ENCODE measurements around the gene EPB41L3.
A peak's percentile ranks its signal among the peaks of the same experiment; 100 is the strongest.

GRCh38 chr18:5420906-5421305, 122.9 kb downstream of the EPB41L3 start:
- TF ChIP-seq, protein P1, sequence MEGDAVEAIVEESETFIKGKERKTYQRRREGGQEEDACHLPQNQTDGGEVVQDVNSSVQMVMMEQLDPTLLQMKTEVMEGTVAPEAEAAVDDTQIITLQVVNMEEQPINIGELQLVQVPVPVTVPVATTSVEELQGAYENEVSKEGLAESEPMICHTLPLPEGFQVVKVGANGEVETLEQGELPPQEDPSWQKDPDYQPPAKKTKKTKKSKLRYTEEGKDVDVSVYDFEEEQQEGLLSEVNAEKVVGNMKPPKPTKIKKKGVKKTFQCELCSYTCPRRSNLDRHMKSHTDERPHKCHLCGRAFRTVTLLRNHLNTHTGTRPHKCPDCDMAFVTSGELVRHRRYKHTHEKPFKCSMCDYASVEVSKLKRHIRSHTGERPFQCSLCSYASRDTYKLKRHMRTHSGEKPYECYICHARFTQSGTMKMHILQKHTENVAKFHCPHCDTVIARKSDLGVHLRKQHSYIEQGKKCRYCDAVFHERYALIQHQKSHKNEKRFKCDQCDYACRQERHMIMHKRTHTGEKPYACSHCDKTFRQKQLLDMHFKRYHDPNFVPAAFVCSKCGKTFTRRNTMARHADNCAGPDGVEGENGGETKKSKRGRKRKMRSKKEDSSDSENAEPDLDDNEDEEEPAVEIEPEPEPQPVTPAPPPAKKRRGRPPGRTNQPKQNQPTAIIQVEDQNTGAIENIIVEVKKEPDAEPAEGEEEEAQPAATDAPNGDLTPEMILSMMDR (IDR thresholded peaks at IDR 0.05), result no peak
- no peak for TF ChIP-seq EP300 (IDR thresholded peaks at IDR 0.05)
- TF ChIP-seq POLR2A (IDR thresholded peaks at IDR 0.05; ENCODE audit: low read depth), result no peak
- peak; percentile 21 to 30 for TF ChIP-seq POLR2AphosphoS5 (IDR thresholded peaks at IDR 0.05)

Data from esophagus muscularis mucosa (tissue), 4 donors.